Muscle layer of duodenum (tissue), 2 donors: ENCODE measurements around the gene ARPC4.

ENCODE experiments used
- H3K27ac ChIP-seq: one replicate; pipeline ENCODE4 v1.7.0; 2013; ENCODE audit warnings: mild to moderate bottlenecking, low read length
- H3K27me3 ChIP-seq: one replicate; pipeline ENCODE4 v1.7.0; 2013; ENCODE audit warnings: low read depth, mild to moderate bottlenecking, control low read depth, low read length
- H3K36me3 ChIP-seq, 2 donors: one replicate each; pipeline ENCODE4 v1.7.0; 2013; ENCODE audit warnings: low read length in 2 of 2, control low read depth in 1 of 2, mild to moderate bottlenecking in 1 of 2; ENCODE audit not compliant: insufficient read depth in 2 of 2, control insufficient read depth in 1 of 2
- H3K4me1 ChIP-seq, 2 donors: one replicate each; pipeline ENCODE4 v1.7.0; 2013; ENCODE audit warnings: low read length in 2 of 2, mild to moderate bottlenecking in 2 of 2, control low read depth in 1 of 2, moderate library complexity in 1 of 2; ENCODE audit not compliant: insufficient read depth in 2 of 2, control insufficient read depth in 1 of 2
- H3K4me3 ChIP-seq, 2 donors: one replicate each; pipeline ENCODE4 v1.7.0; 2013; ENCODE audit warnings: low read length in 2 of 2, low read depth in 1 of 2, mild to moderate bottlenecking in 1 of 2
- H3K9me3 ChIP-seq, 2 donors: one replicate each; pipeline ENCODE4 v1.7.0; 2013; ENCODE audit warnings: low read length in 2 of 2, control low read depth in 1 of 2, mild to moderate bottlenecking in 1 of 2; ENCODE audit not compliant: control insufficient read depth in 1 of 2
- donor health status: healthy.

ARPC4 gene

DNA sequence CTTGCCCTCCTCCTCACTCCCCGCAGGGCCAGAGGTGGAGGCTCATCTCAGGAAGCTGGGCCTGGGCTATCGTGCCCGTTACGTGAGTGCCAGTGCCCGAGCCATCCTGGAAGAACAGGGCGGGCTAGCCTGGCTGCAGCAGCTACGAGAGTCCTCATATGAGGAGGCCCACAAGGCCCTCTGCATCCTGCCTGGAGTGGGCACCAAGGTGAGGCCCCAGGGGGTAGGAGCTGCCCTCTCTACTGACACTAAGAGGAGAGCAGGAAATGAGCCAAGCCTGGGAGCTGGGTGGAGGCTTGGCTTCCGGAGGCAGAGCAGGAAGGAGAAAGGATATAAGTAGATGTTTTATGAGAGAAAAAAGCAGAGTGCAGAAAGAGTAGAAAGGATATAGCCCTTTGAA is 38.2 kb upstream of the ARPC4 start:
- H3K4me3 ChIP-seq: no peak overlapping the region
- H3K9me3 ChIP-seq: no peaks in the 10 kb centered on the region
- no peaks in the 10 kb centered on the region for H3K27me3 ChIP-seq
- H3K36me3 ChIP-seq: peaks cover 22 to 68% of the 10 kb centered on the region in 2 donors
- H3K27ac ChIP-seq: no peak overlapping the region
- peaks cover 9 to 28% of the 10 kb centered on the region in 2 donors for H3K4me1 ChIP-seq

DNA sequence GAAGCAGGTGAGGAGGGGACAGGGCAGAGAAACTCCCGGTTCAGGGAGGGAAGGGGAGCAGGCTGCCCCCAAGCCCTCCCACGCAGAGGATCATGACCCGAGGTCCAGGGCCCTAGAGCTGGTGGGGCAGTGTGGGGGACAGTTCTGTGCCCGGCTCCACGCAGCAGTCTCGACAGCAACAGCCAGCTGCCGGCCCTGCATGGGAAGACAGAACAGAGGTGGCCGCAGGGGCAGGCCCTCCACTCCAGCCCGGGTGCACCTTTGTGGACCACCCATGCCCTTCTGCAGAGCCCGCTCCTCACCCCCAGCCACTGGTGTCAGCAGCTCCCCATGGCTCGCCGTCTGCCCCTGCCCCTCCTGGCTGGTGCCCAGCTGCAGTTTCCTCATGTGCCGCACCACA is 35.5 kb upstream of the ARPC4 start:
- H3K36me3 ChIP-seq: peaks cover 41 to 76% of the 10 kb centered on the region in 2 donors
- no peaks in the 10 kb centered on the region for H3K27me3 ChIP-seq
- H3K9me3 ChIP-seq: no peaks in the 10 kb centered on the region
- H3K4me1 ChIP-seq: peaks cover 0 to 9% of the 10 kb centered on the region in 2 donors
- no peak overlapping the region for H3K4me3 ChIP-seq
- no peak overlapping the region for H3K27ac ChIP-seq

DNA sequence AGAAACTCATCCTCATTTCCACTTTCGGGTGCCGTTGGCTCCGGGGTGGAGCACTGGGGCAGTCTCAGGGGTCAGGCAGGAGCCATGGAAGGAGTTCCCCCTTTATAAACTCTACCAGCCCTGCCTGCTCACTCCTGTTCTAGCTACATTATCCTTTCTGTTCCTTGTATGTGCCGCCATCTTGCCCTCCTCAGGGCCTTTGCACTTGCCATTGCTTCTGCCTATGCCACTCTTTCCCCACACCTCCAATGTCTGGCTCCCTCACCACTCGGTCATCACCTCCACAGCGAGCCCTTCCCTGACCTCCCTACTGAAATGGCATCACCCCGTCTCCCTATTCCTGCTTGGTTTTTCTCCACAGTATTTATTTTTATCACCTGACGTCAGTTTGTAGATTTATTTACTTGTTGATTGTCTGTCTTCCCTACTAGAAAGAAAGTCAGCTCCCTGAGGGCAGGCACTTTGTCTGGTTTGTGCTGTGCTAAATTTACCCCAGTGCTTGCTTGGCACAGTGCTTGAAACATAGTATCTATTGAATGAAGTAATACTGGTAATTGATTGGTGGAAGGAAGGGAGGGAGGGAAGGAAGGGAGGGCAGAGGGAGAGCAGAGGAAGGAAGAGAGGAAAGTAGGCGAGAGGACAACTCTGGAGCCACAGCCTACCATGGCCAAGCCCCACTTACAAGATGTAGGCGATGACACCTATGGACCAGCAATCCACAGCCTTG is 31.9 kb upstream of the ARPC4 start:
- Histone ChIP-seq H3K4me1 (no peaks in the 10 kb centered on the region), H3K27ac (no peak overlapping the region), H3K27me3 (no peaks in the 10 kb centered on the region), H3K36me3 (peaks cover 48 to 66% of the 10 kb centered on the region in 2 donors), H3K9me3 (no peaks in the 10 kb centered on the region), H3K4me3 (no peak overlapping the region)

DNA sequence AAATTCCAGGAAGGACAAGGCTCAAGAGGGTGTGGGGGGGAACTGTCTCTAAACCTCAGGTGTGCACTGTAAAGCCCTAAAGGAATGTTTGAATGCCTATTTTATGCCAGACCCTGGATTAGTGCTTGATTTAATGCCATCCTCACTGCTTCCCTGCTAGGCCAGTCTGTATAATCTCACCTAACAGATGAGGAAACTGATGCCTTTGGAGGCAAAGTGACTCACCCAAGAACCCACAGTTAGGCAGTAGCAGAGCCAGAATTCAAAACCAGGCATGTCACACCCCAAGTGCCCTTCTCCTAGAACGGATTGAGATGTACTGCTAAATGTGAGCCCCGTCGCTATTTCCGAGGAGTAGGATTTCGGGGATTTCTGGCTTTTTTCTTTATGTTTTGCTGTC is 31.0 kb upstream of the ARPC4 start:
- peaks cover 40 to 57% of the 10 kb centered on the region in 2 donors for H3K36me3 ChIP-seq

DNA sequence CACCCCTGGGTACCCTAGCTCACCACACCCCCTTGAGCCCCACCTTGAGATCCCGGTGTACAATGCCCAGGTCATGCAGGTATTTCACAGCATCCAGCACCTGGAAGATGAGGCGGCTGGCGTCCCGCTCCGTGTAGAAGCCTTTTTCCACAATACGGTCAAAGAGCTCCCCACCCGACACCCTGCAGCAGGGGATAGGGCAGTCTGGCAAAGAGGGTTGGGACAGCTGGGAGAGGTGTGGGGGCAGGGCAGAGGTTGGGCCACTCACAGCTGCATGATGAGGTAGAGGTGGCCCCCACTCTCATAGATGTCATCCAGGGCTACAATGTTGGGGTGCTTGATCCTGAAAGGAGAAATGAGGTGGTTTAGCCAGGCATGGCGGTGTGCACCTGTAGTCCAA is 30.0 kb upstream of the ARPC4 start:
- Histone ChIP-seq H3K36me3 (peaks cover 37 to 48% of the 10 kb centered on the region in 2 donors), H3K27ac (no peak overlapping the region), H3K4me1 (peaks cover 0 to 11% of the 10 kb centered on the region in 2 donors), H3K4me3 (no peak overlapping the region), H3K27me3 (no peaks in the 10 kb centered on the region), H3K9me3 (no peaks in the 10 kb centered on the region)

More for the DNA sequence above, 31.0 kb upstream of the ARPC4 start:
- Histone ChIP-seq H3K4me3 (no peak overlapping the region), H3K4me1 (peaks cover 0 to 1% of the 10 kb centered on the region in 2 donors), H3K9me3 (no peaks in the 10 kb centered on the region), H3K27me3 (no peaks in the 10 kb centered on the region), H3K27ac (no peak overlapping the region)

DNA sequence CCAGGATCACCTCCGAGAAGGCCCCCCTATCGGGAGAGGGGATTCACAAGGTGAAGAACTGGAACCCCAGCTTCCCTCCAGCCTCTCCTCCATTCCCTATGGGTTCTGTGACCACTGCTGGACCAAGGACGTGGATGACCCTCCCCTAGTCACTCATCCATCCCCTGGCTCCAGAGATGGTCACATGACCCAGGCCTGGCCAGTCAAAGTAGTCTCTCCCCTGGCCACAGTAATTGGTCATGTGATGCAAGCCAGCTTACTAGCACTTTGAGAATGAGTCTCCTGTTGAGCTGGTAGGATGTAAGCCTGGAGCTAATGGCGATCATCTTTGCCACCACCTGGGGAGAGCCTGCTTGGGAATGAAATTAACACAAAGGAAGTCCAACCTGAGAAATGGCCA is 27.0 kb upstream of the ARPC4 start:
- H3K4me1 ChIP-seq: peaks cover 21 to 36% of the 10 kb centered on the region in 2 donors
- no peaks in the 10 kb centered on the region for H3K27me3 ChIP-seq
- H3K36me3 ChIP-seq: peaks cover 20 to 24% of the 10 kb centered on the region in 2 donors
- no peak overlapping the region for H3K4me3 ChIP-seq
- no peaks in the 10 kb centered on the region for H3K9me3 ChIP-seq
- H3K27ac ChIP-seq: no peak overlapping the region

DNA sequence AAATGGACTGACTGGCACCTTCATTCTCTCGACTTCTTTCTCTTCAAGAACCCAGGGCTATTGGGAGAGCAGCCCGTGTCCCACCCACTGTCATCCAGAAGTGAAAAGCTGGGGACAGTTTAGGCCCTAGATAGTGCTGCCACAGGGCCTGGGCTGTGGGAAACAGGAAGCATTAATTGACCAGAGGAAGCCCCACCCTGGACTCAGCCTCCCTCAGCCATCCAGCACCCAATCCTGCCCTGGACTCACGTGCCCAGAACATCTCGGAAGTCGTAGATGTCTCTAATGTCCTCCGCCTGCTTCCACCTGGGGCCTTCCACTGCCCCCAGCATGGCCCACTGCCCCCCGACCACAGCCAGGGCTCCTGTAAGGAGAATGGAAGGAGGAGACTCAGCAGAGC is 25.5 kb upstream of the ARPC4 start:
- H3K27ac ChIP-seq: no peak overlapping the region
- peaks cover 21 to 36% of the 10 kb centered on the region in 2 donors for H3K4me1 ChIP-seq
- no peak overlapping the region for H3K4me3 ChIP-seq
- no peaks in the 10 kb centered on the region for H3K27me3 ChIP-seq
- H3K36me3 ChIP-seq: peaks cover 8 to 13% of the 10 kb centered on the region in 2 donors
- no peaks in the 10 kb centered on the region for H3K9me3 ChIP-seq

DNA sequence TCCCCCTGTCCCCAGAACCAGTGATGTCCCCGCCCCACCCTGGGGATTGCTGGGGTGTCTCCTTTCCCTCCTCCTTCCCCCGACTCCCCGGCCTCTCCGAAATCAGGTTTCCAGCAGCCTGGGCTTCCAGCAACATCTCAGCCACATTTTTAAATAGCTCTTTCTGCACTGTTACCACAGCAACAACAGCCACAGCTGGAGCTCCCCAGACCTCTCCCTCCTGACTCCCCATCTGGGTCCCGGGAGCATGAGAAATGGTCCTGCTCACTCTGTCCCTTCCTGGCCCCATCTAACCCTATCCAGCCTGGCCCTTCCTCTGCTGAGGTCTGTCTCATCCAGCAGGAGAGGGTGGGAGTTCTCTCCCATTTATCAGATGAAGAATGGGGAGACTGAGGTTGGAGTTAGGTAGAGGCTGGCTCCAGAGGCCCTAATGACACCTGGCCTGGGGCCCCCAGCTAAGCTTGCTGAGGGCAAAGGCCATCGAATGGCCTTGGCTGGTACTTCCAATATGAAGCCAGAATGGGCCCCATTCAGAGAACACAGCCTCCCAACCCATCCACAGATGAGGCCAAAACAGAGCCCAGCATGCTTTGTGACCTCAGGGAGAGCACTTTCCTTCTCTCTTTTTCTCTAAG is 24.6 kb upstream of the ARPC4 start:
- peaks cover 7 to 8% of the 10 kb centered on the region in 2 donors for H3K36me3 ChIP-seq
- H3K27me3 ChIP-seq: no peaks in the 10 kb centered on the region
- H3K27ac ChIP-seq: peak overlapping the region; percentile 7
- peak overlapping the region in 1 of 2 donors; percentile 81 for H3K4me3 ChIP-seq
- H3K9me3 ChIP-seq: no peaks in the 10 kb centered on the region
- peaks cover 21 to 36% of the 10 kb centered on the region in 2 donors for H3K4me1 ChIP-seq

DNA sequence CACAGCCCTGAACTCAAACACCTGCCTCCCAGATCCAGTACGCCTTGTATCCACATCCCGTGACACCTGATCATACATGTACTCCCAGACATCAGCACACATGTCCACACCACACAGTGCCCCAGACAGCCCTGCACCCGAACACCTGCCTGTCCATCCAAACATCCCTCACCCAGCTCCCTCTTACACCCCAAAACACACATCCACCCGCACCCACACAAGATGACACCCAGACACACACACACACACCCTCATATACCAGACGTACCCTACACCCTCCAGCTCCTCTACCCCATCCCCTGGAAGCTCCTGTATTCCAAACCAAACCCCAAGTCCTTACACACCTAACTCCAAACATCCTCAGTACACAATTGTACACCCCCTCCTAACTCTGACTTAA is 23.9 kb upstream of the ARPC4 start:
- Histone ChIP-seq H3K36me3 (peaks cover 7 to 8% of the 10 kb centered on the region in 2 donors), H3K4me1 (peaks cover 21 to 36% of the 10 kb centered on the region in 2 donors), H3K4me3 (peak overlapping the region; percentile 59 to 81), H3K27ac (peak overlapping the region; percentile 7), H3K27me3 (no peaks in the 10 kb centered on the region), H3K9me3 (no peaks in the 10 kb centered on the region)

DNA sequence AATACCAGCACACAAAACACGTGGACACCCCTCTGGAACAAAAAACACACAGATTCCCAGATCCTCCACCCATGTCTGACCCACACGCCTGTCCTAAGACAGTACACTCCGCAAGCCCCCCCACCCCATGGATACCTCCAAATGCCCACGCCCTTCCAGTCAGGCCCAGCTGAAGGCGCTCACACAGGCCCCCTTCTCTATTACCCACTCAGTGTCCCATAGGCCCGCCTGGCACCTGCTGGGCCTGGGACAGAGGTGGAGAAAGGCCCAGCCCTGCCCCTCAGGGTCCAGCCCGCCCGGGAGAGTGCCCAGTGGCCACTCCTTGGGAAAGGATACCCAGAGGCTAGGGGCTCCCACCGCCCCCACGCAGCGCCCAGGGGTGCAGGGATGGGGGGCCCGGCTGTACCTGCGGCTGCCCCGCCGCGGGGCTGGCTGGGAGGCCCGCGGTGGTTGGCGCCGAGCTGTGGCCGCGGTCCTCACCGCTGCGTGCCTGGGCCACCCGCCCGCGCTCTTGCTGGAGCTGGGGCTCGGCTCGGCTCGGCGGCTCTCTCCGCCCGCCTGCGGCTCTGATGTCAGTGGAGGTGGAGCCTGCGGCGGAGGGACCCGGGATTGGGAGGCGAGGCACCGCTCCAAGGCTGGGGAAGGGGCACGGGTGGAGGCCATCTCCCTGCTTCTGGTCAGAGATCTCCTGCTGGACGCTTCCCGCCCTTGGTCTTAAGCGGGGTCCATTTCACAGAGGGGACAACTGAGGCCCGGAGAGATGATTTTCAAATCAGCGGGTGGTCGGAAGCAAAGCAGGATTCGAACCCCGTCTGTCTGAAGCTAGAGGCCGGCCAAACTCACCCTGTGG is 23.2 kb upstream of the ARPC4 start, which contains the start of gene CAMK1:
Gene CAMK1, minus strand, starts transcription at position 522 of the 850 bp plus-strand sequence. CDS start 2,198 bp downstream, outside the sequence.
- Histone ChIP-seq H3K4me3 (peak within 1 kb of the TSS; percentile 59 to 81), H3K36me3 (peaks cover 7 to 8% of the 10 kb centered on the region in 2 donors), H3K27ac (peak within 1 kb of the TSS; percentile 80), H3K4me1 (peaks cover 21 to 36% of the 10 kb centered on the region in 2 donors), H3K27me3 (no peaks in the 10 kb centered on the region), H3K9me3 (no peaks in the 10 kb centered on the region)

DNA sequence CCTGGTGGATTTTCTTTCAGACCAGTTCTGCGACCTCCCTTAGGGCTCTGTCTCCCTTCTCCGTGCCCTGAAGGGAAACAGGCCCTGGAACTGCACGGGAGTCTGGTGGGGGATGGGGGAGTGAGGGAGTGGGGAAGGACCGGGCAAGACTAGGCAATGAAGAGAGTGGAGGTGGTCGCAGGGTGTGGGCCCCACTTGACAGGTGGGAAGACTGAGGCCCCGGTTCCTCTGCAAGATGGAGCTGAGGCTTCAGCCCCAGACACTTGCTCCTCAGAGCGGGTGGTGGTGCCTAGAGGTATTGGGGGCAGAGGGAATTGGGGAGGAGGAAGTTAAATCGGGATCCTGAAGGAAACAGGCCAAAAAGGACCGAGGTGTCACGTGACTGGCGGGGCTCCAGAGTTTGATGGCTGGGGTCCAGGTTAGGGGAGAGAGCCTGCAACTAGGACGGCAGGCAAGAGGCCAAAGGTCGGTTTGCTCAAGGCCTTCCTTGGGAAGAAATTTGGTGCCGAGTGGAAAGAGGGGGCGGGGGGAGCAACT is 22.5 kb upstream of the ARPC4 start:
- Histone ChIP-seq H3K4me1 (peaks cover 21 to 36% of the 10 kb centered on the region in 2 donors), H3K9me3 (no peaks in the 10 kb centered on the region), H3K4me3 (peak overlapping the region; percentile 59 to 81), H3K27me3 (no peaks in the 10 kb centered on the region), H3K27ac (peak overlapping the region; percentile 80), H3K36me3 (peaks cover under 1 to 7% of the 10 kb centered on the region in 2 donors)
